KMS-11 (cell line): ENCODE results near the gene LRRC7.

Experiments used
- H2AFZ ChIP-seq: fragments of 200-600 bp; sonication (generic); 2 replicates; pipeline ENCODE4 v1.6.1; 2016; ENCODE audit warnings: antibody characterized with exemption, mixed run types, low read depth
- H3K27ac ChIP-seq: fragments of 200-600 bp; sonication (generic); 2 replicates; pipeline ENCODE4 v1.6.1; 2016; ENCODE audit warnings: mild to moderate bottlenecking, mixed run types
- H3K27me3 ChIP-seq: fragments of 200-600 bp; sonication (generic); 2 replicates; pipeline ENCODE4 v1.6.1; 2017; ENCODE audit warnings: mild to moderate bottlenecking, low read depth, mixed run types, moderate library complexity; ENCODE audit not compliant: insufficient read depth
- H3K36me3 ChIP-seq: fragments of 200-600 bp; sonication (generic); 2 replicates; pipeline ENCODE4 v1.6.1; 2017; ENCODE audit warnings: mild to moderate bottlenecking, mixed run types; ENCODE audit not compliant: insufficient read depth
- H3K4me1 ChIP-seq: fragments of 200-600 bp; sonication (generic); 2 replicates; pipeline ENCODE4 v1.6.1; 2016; ENCODE audit warnings: mild to moderate bottlenecking, low read depth, mixed run types; ENCODE audit not compliant: poor library complexity, severe bottlenecking
- H3K4me2 ChIP-seq: fragments of 200-600 bp; sonication (generic); 2 replicates; pipeline ENCODE4 v1.7.0; 2016; ENCODE audit warnings: mild to moderate bottlenecking, mixed run types
- H3K4me3 ChIP-seq: fragments of 200-600 bp; sonication (generic); IDR thresholded peaks from 2 replicates; pipeline ENCODE4 v1.6.1; 2017; ENCODE audit warnings: low read depth, low read length, mixed read lengths; ENCODE audit not compliant: insufficient read depth
- H3K79me2 ChIP-seq: fragments of 200-600 bp; sonication (generic); 2 replicates; pipeline ENCODE4 v1.6.1; 2016; ENCODE audit warnings: low read depth, mixed run types; ENCODE audit not compliant: insufficient read depth
- H3K9ac ChIP-seq: fragments of 200-600 bp; sonication (generic); 2 replicates; pipeline ENCODE4 v1.6.1; 2016; ENCODE audit warnings: mild to moderate bottlenecking, mixed run types
- H4K20me1 ChIP-seq: fragments of 200-600 bp; sonication (generic); 2 replicates; pipeline ENCODE4 v1.6.1; 2016; ENCODE audit warnings: mild to moderate bottlenecking, mixed run types; ENCODE audit not compliant: insufficient read depth
- TF ChIP-seq, protein P1 (sequence below): fragments of 200-600 bp; sonication (generic); conservative IDR thresholded peaks from 2 replicates; pipeline ENCODE4 v1.6.1; 2017; ENCODE audit warnings: low read depth, mild to moderate bottlenecking, antibody characterized with exemption, low read length, moderate library complexity, mixed read lengths

Gene LRRC7

GRCh38 chr1:69688193-69688592, 120.5 kb downstream of the LRRC7 start:
- Histone ChIP-seq H3K36me3 (no peaks in the 10 kb centered on the region), H3K79me2 (no peaks in the 10 kb centered on the region), H2AFZ (no peak overlapping the region), H3K27me3 (no peaks in the 10 kb centered on the region), H3K27ac (no peak overlapping the region), H3K9ac (no peak overlapping the region), H3K4me1 (no peaks in the 10 kb centered on the region), H3K4me2 (no peak overlapping the region), H4K20me1 (no peaks in the 10 kb centered on the region), H3K4me3 (no peak overlapping the region)
- TF ChIP-seq, protein P1, sequence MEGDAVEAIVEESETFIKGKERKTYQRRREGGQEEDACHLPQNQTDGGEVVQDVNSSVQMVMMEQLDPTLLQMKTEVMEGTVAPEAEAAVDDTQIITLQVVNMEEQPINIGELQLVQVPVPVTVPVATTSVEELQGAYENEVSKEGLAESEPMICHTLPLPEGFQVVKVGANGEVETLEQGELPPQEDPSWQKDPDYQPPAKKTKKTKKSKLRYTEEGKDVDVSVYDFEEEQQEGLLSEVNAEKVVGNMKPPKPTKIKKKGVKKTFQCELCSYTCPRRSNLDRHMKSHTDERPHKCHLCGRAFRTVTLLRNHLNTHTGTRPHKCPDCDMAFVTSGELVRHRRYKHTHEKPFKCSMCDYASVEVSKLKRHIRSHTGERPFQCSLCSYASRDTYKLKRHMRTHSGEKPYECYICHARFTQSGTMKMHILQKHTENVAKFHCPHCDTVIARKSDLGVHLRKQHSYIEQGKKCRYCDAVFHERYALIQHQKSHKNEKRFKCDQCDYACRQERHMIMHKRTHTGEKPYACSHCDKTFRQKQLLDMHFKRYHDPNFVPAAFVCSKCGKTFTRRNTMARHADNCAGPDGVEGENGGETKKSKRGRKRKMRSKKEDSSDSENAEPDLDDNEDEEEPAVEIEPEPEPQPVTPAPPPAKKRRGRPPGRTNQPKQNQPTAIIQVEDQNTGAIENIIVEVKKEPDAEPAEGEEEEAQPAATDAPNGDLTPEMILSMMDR, result no peak

DNA sequence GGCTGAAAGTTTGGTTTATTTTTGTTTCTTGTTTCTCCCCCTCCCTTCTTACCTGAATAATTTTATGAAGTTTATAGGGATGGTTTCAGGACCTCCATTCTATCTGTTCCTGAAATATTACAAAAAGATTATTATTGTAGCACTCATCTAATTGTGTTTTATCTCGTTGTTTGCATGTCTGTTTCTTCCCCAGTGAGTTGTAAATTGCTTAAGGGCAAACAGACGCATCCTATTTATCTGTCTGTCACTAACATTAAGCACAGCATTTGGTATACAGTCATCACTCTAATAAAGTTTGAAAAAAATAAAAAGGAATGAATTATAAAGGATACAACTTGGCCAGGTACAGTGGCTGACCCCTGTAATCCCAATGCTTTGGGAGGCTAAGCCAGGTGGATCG, 123.5 kb downstream of the LRRC7 start:
- no peak overlapping the region for H2AFZ ChIP-seq
- no peaks in the 10 kb centered on the region for H3K36me3 ChIP-seq
- TF ChIP-seq, protein P1, result no peak
- H3K9ac ChIP-seq, result no peak overlapping the region
- H3K4me2 ChIP-seq, result no peak overlapping the region
- no peak overlapping the region for H3K4me3 ChIP-seq
- H3K4me1 ChIP-seq, result no peaks in the 10 kb centered on the region
- no peaks in the 10 kb centered on the region for H3K79me2 ChIP-seq
- H3K27me3 ChIP-seq, result no peaks in the 10 kb centered on the region
- H3K27ac ChIP-seq, result no peak overlapping the region
- no peaks in the 10 kb centered on the region for H4K20me1 ChIP-seq

- Histone ChIP-seq H3K27ac (no peak overlapping the region), H3K4me1 (no peaks in the 10 kb centered on the region), H3K36me3 (no peaks in the 10 kb centered on the region), H2AFZ (no peak overlapping the region), H3K4me2 (no peak overlapping the region), H3K79me2 (no peaks in the 10 kb centered on the region), H3K27me3 (no peaks in the 10 kb centered on the region), H3K9ac (no peak overlapping the region), H4K20me1 (no peaks in the 10 kb centered on the region), H3K4me3 (no peak overlapping the region)
- TF ChIP-seq, protein P1, result no peak
These were observed 126.4 kb downstream of the LRRC7 start for GRCh38 chr1:69693921-69694675.

DNA sequence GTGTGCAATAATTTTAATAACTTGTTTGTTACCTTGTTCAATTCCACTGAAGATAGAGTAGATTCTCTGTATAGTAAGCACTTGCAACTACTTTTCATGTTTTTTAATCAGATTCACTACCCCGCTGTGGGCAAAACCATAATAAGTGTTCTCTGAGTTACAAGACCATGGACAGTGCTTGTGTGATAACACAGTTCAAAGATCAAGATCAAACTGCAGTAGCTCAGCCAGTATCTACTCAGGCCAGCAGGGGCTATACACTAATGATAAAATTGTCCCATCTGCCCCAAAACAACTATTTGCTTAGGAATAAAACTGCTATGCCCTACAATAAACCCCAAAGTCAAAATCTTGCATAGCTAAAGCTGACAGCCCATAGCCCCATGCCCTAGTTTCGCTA, 129.6 kb downstream of the LRRC7 start:
- no peaks in the 10 kb centered on the region for H3K4me1 ChIP-seq
- H3K36me3 ChIP-seq, result no peaks in the 10 kb centered on the region
- no peak overlapping the region for H3K9ac ChIP-seq
- H2AFZ ChIP-seq, result no peak overlapping the region
- H3K27ac ChIP-seq, result no peak overlapping the region
- TF ChIP-seq, protein P1, result no peak
- no peak overlapping the region for H3K4me2 ChIP-seq
- H4K20me1 ChIP-seq, result no peaks in the 10 kb centered on the region
- no peak overlapping the region for H3K4me3 ChIP-seq
- H3K79me2 ChIP-seq, result no peaks in the 10 kb centered on the region
- no peaks in the 10 kb centered on the region for H3K27me3 ChIP-seq
